HL-60 (cell line): ENCODE measurements around the gene PRICKLE4.
A peak's percentile ranks its signal among the peaks of the same experiment; 100 is the strongest.

Experiments used
- DNase-seq, 2 experiments: peaks; one replicate each; pipeline ENCODE4 v3.0.0-alpha.2; 2010 to 2020; ENCODE audit warnings: low read depth in 1 of 2, low spot score in 1 of 2
- H3K27ac ChIP-seq: fragments of 250-450 bp; sonication (Bioruptor Pico); replicated peaks from 2 replicates; pipeline ENCODE4 v1.5.1; 2020; ENCODE audit warnings: mild to moderate bottlenecking, moderate library complexity
- H3K27me3 ChIP-seq: fragments of 250-450 bp; sonication (Bioruptor Pico); 2 replicates; pipeline ENCODE4 v1.5.1; 2021; ENCODE audit warnings: mild to moderate bottlenecking, moderate library complexity; ENCODE audit not compliant: insufficient read depth, poor library complexity, severe bottlenecking
- H3K4me3 ChIP-seq: replicated peaks from 2 replicates; pipeline ENCODE4 v1.5.1; 2011; ENCODE audit warnings: mild to moderate bottlenecking, control low read depth, low read length; ENCODE audit not compliant: insufficient read depth
- CTCF ChIP-seq: IDR thresholded peaks from one replicate; pipeline ENCODE4 v1.5.1; 2011; ENCODE audit warnings: low read length, control low read depth, inconsistent platforms; ENCODE audit not compliant: insufficient read depth
- GABPA ChIP-seq: IDR thresholded peaks from 2 replicates; pipeline ENCODE4 v1.6.1; 2012; ENCODE audit warnings: low read depth
- POLR2AphosphoS5 ChIP-seq: IDR thresholded peaks from 2 replicates; pipeline ENCODE4 v1.6.1; 2012; ENCODE audit warnings: low read depth
- REST ChIP-seq: IDR thresholded peaks from 2 replicates; pipeline ENCODE4 v1.6.1; 2012; ENCODE audit warnings: low read depth; ENCODE audit not compliant: insufficient replicate concordance
- SPI1 ChIP-seq: IDR thresholded peaks from 2 replicates; pipeline ENCODE4 v1.6.1; 2012; ENCODE audit warnings: low read depth, mild to moderate bottlenecking, borderline replicate concordance

Gene PRICKLE4

GRCh38 chr6:41784581-41785171 lies 4.1 kb downstream of the PRICKLE4 start:
- no peak for TF ChIP-seq REST
- peak; percentile 72; the same call in 1 of the 2 replicates for TF ChIP-seq SPI1
- no peaks in the 10 kb centered on the region for H3K27me3 ChIP-seq
- no peak overlapping the region for H3K27ac ChIP-seq
- H3K4me3 ChIP-seq = no peak overlapping the region
- no peak for DNase-seq

GRCh38 chr6:41785254-41785653 lies 4.7 kb downstream of the PRICKLE4 start:
- Histone ChIP-seq H3K27ac (no peak overlapping the region), H3K27me3 (no peaks in the 10 kb centered on the region), H3K4me3 (no peak overlapping the region)
- no peak for TF ChIP-seq CTCF
- no peak for TF ChIP-seq GABPA
- DNase-seq = no peak

GRCh38 chr6:41785689-41786450 lies 5.3 kb downstream of the PRICKLE4 start:
- Histone ChIP-seq H3K27ac (no peak overlapping the region), H3K4me3 (peak overlapping the region; percentile 53), H3K27me3 (no peaks in the 10 kb centered on the region)
- no peak for TF ChIP-seq GABPA
- TF ChIP-seq CTCF = no peak
- TF ChIP-seq REST = no peak
- no peak for TF ChIP-seq SPI1
- TF ChIP-seq POLR2AphosphoS5 = no peak
- DNase-seq = no peak

- peak overlapping the region; percentile 85 for H3K27ac ChIP-seq
- H3K27me3 ChIP-seq = no peaks in the 10 kb centered on the region
- peak overlapping the region; percentile 53 for H3K4me3 ChIP-seq
- TF ChIP-seq CTCF (peak; percentile 26), REST (no peak), GABPA (no peak), POLR2AphosphoS5 (no peak)
- peak; percentile 65 to 79 for DNase-seq
Observed at GRCh38 chr6:41786451-41787218, 6.1 kb downstream of the PRICKLE4 start.
